Astrocyte (in vitro differentiated cells and primary cell): ENCODE results near the gene RALGPS1.

Experiments used
- CTCF ChIP-seq: IDR thresholded peaks from 2 replicates; pipeline ENCODE4 v1.5.1; 2011; ENCODE audit warnings: low read depth, mild to moderate bottlenecking, inconsistent platforms, low read length, moderate library complexity; ENCODE audit not compliant: insufficient read depth
- EZH2 ChIP-seq: IDR thresholded peaks from 2 replicates; pipeline ENCODE4 v1.6.1; 2012; ENCODE audit warnings: mild to moderate bottlenecking, low read length, inconsistent platforms; ENCODE audit not compliant: insufficient read depth

- TF ChIP-seq CTCF (no peak), EZH2 (no peak)
Measured at GRCh38 chr9:127083138-127083980, 168.8 kb downstream of the RALGPS1 start.
